Measurements from ENCODE around the gene SEC16A.

SEC16A gene

GRCh38 chr9:136482793-136483588 lies at the start of gene SEC16A:
Gene SEC16A (minus strand): TSS chr9:136483040. CDS start chr9:136477615, 5,425 bp downstream.
- peak; percentile 97 for DNase-seq

- DNase-seq = no peak
These were observed 49.3 kb upstream of the SEC16A start for GRCh38 chr9:136531904-136532798.

GRCh38 chr9:136531186-136531903 lies 48.5 kb upstream of the SEC16A start:
- DNase-seq = no peak

GRCh38 chr9:136530461-136531089 lies 47.7 kb upstream of the SEC16A start:
- DNase-seq = no peak

- DNase-seq = no peak
These were observed 46.9 kb upstream of the SEC16A start for GRCh38 chr9:136529516-136530460.

GRCh38 chr9:136528716-136529341 lies 46.0 kb upstream of the SEC16A start:
- no peak for DNase-seq

- peak; percentile 51 for DNase-seq
These were observed 45.2 kb upstream of the SEC16A start for GRCh38 chr9:136527721-136528710.

- no peak for DNase-seq
These were observed 44.3 kb upstream of the SEC16A start for GRCh38 chr9:136527131-136527530.

- DNase-seq = peak; percentile 51
These were observed 43.8 kb upstream of the SEC16A start for GRCh38 chr9:136526625-136527066.

GRCh38 chr9:136525841-136526499 lies 43.1 kb upstream of the SEC16A start:
- DNase-seq = no peak

- DNase-seq = no peak
These were observed 42.4 kb upstream of the SEC16A start for GRCh38 chr9:136525207-136525606.

GRCh38 chr9:136522314-136523237 lies 39.7 kb upstream of the SEC16A start:
- no peak for DNase-seq

GRCh38 chr9:136521537-136521936 lies 38.7 kb upstream of the SEC16A start:
- no peak for DNase-seq

- no peak for DNase-seq
These were observed 37.3 kb upstream of the SEC16A start for GRCh38 chr9:136520053-136520540.

- no peak for DNase-seq
These were observed 36.6 kb upstream of the SEC16A start for GRCh38 chr9:136519263-136520052.

- DNase-seq = no peak
These were observed 35.8 kb upstream of the SEC16A start for GRCh38 chr9:136518623-136519022.

GRCh38 chr9:136517950-136518349 lies 35.1 kb upstream of the SEC16A start:
- no peak for DNase-seq

Measured in NCI-H510A (cell line).